Endothelial cell (in vitro differentiated cells): ENCODE measurements around the gene HDGF. TPM values are rescaled to one million over a fixed set of nuclear protein-coding genes. Genes with fewer than 3 reads are reported as not detected.

Source experiments
- DNase-seq: peaks from one replicate; pipeline ENCODE4 v3.0.0; 2021; ENCODE audit warnings: low spot score
- H3K27ac Mint-ChIP-seq: one replicate; pipeline ENCODE4 v1.8.0; 2021; ENCODE audit warnings: mixed read lengths, inconsistent platforms; ENCODE audit not compliant: unreplicated experiment
- H3K27me3 Mint-ChIP-seq: one replicate; pipeline ENCODE4 v1.8.0; 2021; ENCODE audit warnings: mild to moderate bottlenecking, moderate library complexity, mixed read lengths, inconsistent platforms; ENCODE audit not compliant: unreplicated experiment
- H3K36me3 Mint-ChIP-seq: one replicate; pipeline ENCODE4 v1.8.0; 2021; ENCODE audit warnings: mild to moderate bottlenecking, low read depth, mixed read lengths, inconsistent platforms; ENCODE audit not compliant: unreplicated experiment
- H3K4me1 Mint-ChIP-seq: one replicate; pipeline ENCODE4 v1.8.0; 2021; ENCODE audit warnings: mild to moderate bottlenecking, mixed read lengths, inconsistent platforms; ENCODE audit not compliant: unreplicated experiment
- H3K4me3 Mint-ChIP-seq: one replicate; pipeline ENCODE4 v1.8.0; 2021; ENCODE audit warnings: mild to moderate bottlenecking, mixed read lengths, inconsistent platforms; ENCODE audit not compliant: unreplicated experiment
- H3K9me3 Mint-ChIP-seq: one replicate; pipeline ENCODE4 v1.8.0; 2021; ENCODE audit warnings: mixed read lengths, inconsistent platforms; ENCODE audit not compliant: unreplicated experiment
- total RNA-seq: library from RNA; stranded (reverse); fragmentation: NEBNext Ultra II Directional; extraction: Animal tissue kit (Norgen Biotek cat#: 25700); gene quantifications from one replicate; pipeline ENCODE4 v1.2.1, GENCODE V29; 2021; ENCODE audit not compliant: unreplicated experiment
- TF ChIP-seq, protein P1 (sequence below): fragments of 200-600 bp; sonication (generic); IDR thresholded peaks from one replicate; pipeline ENCODE4 v1.5.0; 2021; ENCODE audit warnings: antibody characterized with exemption; ENCODE audit not compliant: unreplicated experiment

The HDGF gene
- total RNA-seq, 1 donor from 2014 or later = 175 TPM

DNA sequence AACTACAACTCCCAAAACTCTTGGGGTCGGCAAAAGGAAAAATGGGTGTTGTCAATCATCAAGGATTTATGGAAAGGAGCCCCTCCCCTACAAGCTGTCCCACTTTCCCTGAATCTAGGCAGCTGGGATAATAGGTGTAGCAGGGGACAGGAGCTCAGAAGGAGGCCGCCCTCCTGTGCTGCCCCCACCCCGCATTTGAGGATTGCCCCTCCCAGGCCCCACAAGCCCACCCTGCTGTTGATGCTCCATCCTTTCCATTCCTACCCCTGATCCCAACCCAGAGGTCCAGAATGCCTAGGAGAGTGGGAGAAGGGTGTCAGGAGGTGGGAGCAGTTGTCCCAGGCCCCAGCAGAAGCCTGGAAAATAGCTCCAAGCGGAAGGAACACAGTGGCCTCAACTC lies 8.7 kb downstream of the HDGF start:
- no peak for DNase-seq
- peaks cover 36% of the 10 kb centered on the region for H3K4me1 Mint-ChIP-seq
- peaks cover 37% of the 10 kb centered on the region for H3K36me3 Mint-ChIP-seq
- H3K27ac Mint-ChIP-seq = peak overlapping the region; percentile 36
- no peak overlapping the region for H3K4me3 Mint-ChIP-seq
- TF ChIP-seq, protein P1, sequence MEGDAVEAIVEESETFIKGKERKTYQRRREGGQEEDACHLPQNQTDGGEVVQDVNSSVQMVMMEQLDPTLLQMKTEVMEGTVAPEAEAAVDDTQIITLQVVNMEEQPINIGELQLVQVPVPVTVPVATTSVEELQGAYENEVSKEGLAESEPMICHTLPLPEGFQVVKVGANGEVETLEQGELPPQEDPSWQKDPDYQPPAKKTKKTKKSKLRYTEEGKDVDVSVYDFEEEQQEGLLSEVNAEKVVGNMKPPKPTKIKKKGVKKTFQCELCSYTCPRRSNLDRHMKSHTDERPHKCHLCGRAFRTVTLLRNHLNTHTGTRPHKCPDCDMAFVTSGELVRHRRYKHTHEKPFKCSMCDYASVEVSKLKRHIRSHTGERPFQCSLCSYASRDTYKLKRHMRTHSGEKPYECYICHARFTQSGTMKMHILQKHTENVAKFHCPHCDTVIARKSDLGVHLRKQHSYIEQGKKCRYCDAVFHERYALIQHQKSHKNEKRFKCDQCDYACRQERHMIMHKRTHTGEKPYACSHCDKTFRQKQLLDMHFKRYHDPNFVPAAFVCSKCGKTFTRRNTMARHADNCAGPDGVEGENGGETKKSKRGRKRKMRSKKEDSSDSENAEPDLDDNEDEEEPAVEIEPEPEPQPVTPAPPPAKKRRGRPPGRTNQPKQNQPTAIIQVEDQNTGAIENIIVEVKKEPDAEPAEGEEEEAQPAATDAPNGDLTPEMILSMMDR = no peak
- no peaks in the 10 kb centered on the region for H3K9me3 Mint-ChIP-seq
- peaks cover 17% of the 10 kb centered on the region for H3K27me3 Mint-ChIP-seq

DNA sequence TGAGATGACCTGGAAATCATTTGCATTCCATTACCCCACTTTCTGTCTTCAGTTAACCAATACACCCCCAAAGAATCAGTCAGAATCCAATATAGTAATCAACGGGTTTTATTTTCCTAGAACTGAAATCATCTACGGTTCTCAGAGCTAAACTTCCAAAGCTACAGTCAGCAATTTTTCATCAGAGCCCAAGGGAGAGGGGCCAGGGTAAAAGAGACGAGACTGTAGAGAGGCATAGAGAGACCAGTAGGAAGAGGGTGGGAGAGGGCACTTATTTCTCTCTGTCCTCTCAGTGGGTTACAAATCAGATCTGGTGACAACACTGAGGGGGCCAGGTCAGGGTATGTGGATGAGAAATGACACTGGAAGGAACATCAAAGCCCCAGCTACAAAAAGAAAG lies 9.5 kb downstream of the HDGF start:
- TF ChIP-seq, protein P1 = no peak
- H3K4me3 Mint-ChIP-seq = peak overlapping the region; percentile 11
- H3K27me3 Mint-ChIP-seq = peaks cover 11% of the 10 kb centered on the region
- H3K4me1 Mint-ChIP-seq = peaks cover 30% of the 10 kb centered on the region
- H3K27ac Mint-ChIP-seq = peak overlapping the region; percentile 98
- H3K36me3 Mint-ChIP-seq = peaks cover 33% of the 10 kb centered on the region
- no peaks in the 10 kb centered on the region for H3K9me3 Mint-ChIP-seq
- no peak for DNase-seq

DNA sequence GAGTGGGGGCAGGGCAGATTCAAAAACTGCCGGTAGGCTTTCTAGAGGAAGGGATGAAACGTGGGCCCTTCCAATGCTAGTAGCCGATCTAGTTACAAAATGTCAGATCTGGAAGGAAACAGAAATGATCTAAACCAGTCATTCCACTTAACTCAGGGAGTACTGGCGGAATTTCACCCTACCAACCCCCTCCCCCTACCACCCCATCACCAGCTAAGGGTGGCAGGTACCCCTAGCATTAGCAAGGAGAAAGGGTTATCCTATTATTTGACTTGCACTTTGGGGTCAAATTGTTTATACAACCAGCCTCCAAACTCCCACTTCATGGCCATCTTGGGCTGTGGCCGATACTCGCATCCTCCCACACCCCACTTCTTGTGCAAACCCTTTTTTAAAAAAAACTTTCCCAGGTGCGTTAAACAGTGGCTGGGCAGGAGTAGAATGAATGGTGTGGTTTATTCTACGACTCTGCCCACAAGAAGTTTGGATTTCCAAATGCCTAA lies 9.9 kb downstream of the HDGF start:
- DNase-seq = no peak
- Mint-ChIP-seq H3K9me3 (no peaks in the 10 kb centered on the region), H3K36me3 (peaks cover 33% of the 10 kb centered on the region), H3K27ac (peak overlapping the region; percentile 98), H3K4me1 (peaks cover 29% of the 10 kb centered on the region), H3K27me3 (peaks cover 10% of the 10 kb centered on the region), H3K4me3 (peak overlapping the region; percentile 97)
- TF ChIP-seq, protein P1 = no peak

DNA sequence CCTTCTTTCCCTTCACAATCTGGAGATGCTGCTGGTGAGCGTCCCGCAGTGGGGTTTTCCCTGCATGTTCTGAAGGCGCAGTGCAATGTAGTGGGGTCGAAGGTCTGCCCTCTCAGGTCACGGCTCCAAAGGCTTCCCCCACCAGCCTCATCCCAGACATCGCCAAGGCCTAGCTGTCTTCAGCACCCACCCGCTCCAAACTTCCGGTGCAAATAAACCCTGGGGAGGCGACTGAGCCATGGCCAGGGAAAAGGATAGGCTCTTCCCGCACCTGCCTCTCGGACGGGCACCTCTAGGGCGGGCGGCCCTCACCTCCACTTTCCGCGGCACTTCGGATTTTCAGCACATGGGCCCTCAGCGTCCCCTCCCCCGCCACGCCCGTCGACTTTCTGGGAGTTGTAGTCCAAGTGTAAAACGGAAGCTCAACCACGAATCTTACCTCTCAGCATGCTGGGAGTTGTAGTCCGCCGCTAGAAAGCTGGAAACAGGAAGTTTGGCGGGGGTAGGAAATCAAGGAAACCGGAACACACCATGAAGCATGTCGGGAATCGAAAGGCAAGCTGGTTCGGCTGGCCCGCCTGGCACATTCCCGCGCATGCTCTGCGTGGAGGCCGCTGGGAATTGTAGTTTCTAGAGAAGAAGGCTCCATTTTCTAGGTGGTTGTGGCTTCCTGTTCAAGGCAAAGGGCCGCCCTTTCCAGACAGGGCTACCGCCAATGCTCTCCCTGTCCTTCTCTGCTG lies 10.6 kb downstream of the HDGF start, which contains the start of gene MRPL24:
Gene MRPL24 (minus strand): TSS at position 348 of the 740 bp plus-strand sequence. CDS start 2,384 bp downstream, outside the sequence.
- peak; percentile 90 for DNase-seq
- Mint-ChIP-seq H3K4me1 (peaks cover 23% of the 10 kb centered on the region), H3K9me3 (no peaks in the 10 kb centered on the region), H3K4me3 (peak within 1 kb of the TSS; percentile 97), H3K27me3 (peaks cover 9% of the 10 kb centered on the region), H3K36me3 (peaks cover 28% of the 10 kb centered on the region), H3K27ac (peak within 1 kb of the TSS; percentile 98)
- TF ChIP-seq, protein P1 = no peak

DNA sequence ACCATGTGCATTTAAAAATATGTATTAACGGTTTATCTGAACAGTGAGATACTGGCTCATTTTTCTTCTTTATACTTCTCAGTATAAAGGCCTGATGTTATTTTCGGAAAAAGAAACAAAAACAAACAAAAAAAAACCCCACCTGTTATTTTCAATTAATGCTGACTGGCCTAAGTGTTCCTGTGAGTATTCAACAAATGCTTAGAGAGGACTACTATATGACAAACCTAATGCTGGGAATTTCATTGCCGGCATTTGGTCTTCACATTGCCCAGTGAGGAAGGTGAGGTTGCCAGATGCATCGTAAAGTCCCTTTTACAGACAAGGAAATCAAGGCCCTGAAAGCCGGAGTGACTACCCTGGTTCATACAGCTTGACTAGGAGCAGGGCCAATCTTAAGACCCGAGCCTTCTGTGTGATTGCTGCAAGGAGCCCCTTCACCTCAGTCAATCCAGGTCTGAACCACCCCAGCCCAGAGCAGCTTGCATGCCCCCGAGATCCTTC lies 11.2 kb downstream of the HDGF start:
- peak overlapping the region; percentile 97 for H3K4me3 Mint-ChIP-seq
- DNase-seq = no peak
- H3K27me3 Mint-ChIP-seq = peaks cover 3% of the 10 kb centered on the region
- H3K9me3 Mint-ChIP-seq = no peaks in the 10 kb centered on the region
- peaks cover 25% of the 10 kb centered on the region for H3K36me3 Mint-ChIP-seq
- peaks cover 17% of the 10 kb centered on the region for H3K4me1 Mint-ChIP-seq
- TF ChIP-seq, protein P1 = no peak
- H3K27ac Mint-ChIP-seq = peak overlapping the region; percentile 67
